Glutamatergic neuron (in vitro differentiated cells): Measurements from ENCODE around the gene HOXD13. TPM values are rescaled to one million over a fixed set of nuclear protein-coding genes. Genes with fewer than 3 reads are reported as not detected.

Source experiments
- DNase-seq: peaks from one replicate; pipeline ENCODE4 v3.0.0; 2022
- H3K27ac Mint-ChIP-seq: one replicate; pipeline ENCODE4 v1.8.0; 2020; ENCODE audit warnings: mild to moderate bottlenecking, mixed read lengths, inconsistent platforms; ENCODE audit not compliant: unreplicated experiment
- H3K27me3 Mint-ChIP-seq: one replicate; pipeline ENCODE4 v1.8.0; 2020; ENCODE audit warnings: mild to moderate bottlenecking, moderate library complexity, mixed read lengths, inconsistent platforms; ENCODE audit not compliant: unreplicated experiment
- H3K36me3 Mint-ChIP-seq: one replicate; pipeline ENCODE4 v1.8.0; 2020; ENCODE audit warnings: mild to moderate bottlenecking, mixed read lengths, inconsistent platforms; ENCODE audit not compliant: unreplicated experiment
- H3K4me1 Mint-ChIP-seq: one replicate; pipeline ENCODE4 v1.8.0; 2020; ENCODE audit warnings: mild to moderate bottlenecking, low read depth, mixed read lengths, inconsistent platforms; ENCODE audit not compliant: unreplicated experiment
- H3K4me3 Mint-ChIP-seq: one replicate; pipeline ENCODE4 v1.8.0; 2020; ENCODE audit warnings: mild to moderate bottlenecking, mixed read lengths, inconsistent platforms; ENCODE audit not compliant: unreplicated experiment
- H3K9me3 Mint-ChIP-seq: one replicate; pipeline ENCODE4 v1.8.0; 2020; ENCODE audit warnings: mild to moderate bottlenecking, moderate library complexity, mixed read lengths, inconsistent platforms; ENCODE audit not compliant: unreplicated experiment
- CTCF ChIP-seq: fragments of 200-600 bp; sonication (generic); IDR thresholded peaks from one replicate; pipeline ENCODE4 v1.5.0; 2021; ENCODE audit not compliant: partially characterized antibody, unreplicated experiment
- total RNA-seq: library from RNA; stranded (reverse); fragmentation: NEBNext Ultra II Directional; extraction: Animal tissue kit (Norgen Biotek cat#: 25700); gene quantifications from one replicate; pipeline ENCODE4 v1.2.1, GENCODE V29; 2021; ENCODE audit not compliant: unreplicated experiment

The HOXD13 gene
- total RNA-seq, 1 donor from 2014 or later, result 0.17 TPM

GRCh38 chr2:176067589-176068418 lies 24.7 kb upstream of the HOXD13 start:
- Mint-ChIP-seq H3K27me3 (peaks cover 33% of the 10 kb centered on the region), H3K4me1 (peaks cover 2% of the 10 kb centered on the region), H3K4me3 (peak overlapping the region; percentile 38), H3K27ac (no peak overlapping the region), H3K9me3 (peaks cover 7% of the 10 kb centered on the region), H3K36me3 (peaks cover 18% of the 10 kb centered on the region)
- DNase-seq, result no peak
- TF ChIP-seq CTCF, result no peak

- H3K9me3 Mint-ChIP-seq, result peaks cover 7% of the 10 kb centered on the region
- DNase-seq, result no peak
- H3K27me3 Mint-ChIP-seq, result peaks cover 35% of the 10 kb centered on the region
- no peak overlapping the region for H3K27ac Mint-ChIP-seq
- peak overlapping the region; percentile 24 for H3K4me3 Mint-ChIP-seq
- no peak for TF ChIP-seq CTCF
- H3K4me1 Mint-ChIP-seq, result peaks cover 2% of the 10 kb centered on the region
- peaks cover 18% of the 10 kb centered on the region for H3K36me3 Mint-ChIP-seq
Observed at GRCh38 chr2:176068419-176068832, 24.1 kb upstream of the HOXD13 start.

- no peak for TF ChIP-seq CTCF
- peaks cover 9% of the 10 kb centered on the region for H3K9me3 Mint-ChIP-seq
- H3K36me3 Mint-ChIP-seq, result peaks cover 13% of the 10 kb centered on the region
- no peak for DNase-seq
- H3K4me1 Mint-ChIP-seq, result peaks cover 8% of the 10 kb centered on the region
- no peak overlapping the region for H3K4me3 Mint-ChIP-seq
- peaks cover 36% of the 10 kb centered on the region for H3K27me3 Mint-ChIP-seq
- H3K27ac Mint-ChIP-seq, result no peak overlapping the region
Observed at GRCh38 chr2:176071330-176072291, 20.9 kb upstream of the HOXD13 start.

- peaks cover 36% of the 10 kb centered on the region for H3K27me3 Mint-ChIP-seq
- peaks cover 8% of the 10 kb centered on the region for H3K4me1 Mint-ChIP-seq
- peaks cover 9% of the 10 kb centered on the region for H3K9me3 Mint-ChIP-seq
- H3K36me3 Mint-ChIP-seq, result peaks cover 13% of the 10 kb centered on the region
- no peak for DNase-seq
- H3K4me3 Mint-ChIP-seq, result no peak overlapping the region
- H3K27ac Mint-ChIP-seq, result no peak overlapping the region
- TF ChIP-seq CTCF, result no peak
Observed at GRCh38 chr2:176072292-176072669, 20.2 kb upstream of the HOXD13 start.
